Panc1 (cell line): ENCODE results near the gene MXD3. TPM values are rescaled to one million over a fixed set of nuclear protein-coding genes. Genes with fewer than 3 reads are reported as not detected.
A peak's percentile ranks its signal among the peaks of the same experiment; 100 is the strongest.

Source experiments
- ATAC-seq: fragments of 200-7000 bp; cut with Tn5 transposase; 2 replicates; pipeline ENCODE4 v1.9.1; 2020; ENCODE audit warnings: mild to moderate bottlenecking, moderate library complexity
- BruUV-seq: library from RNA; stranded (reverse); fragments of 400-500 nt; replicated peaks from 2 replicates; lab custom pipeline; 2021; lab: Mats Ljungman, UMichigan
- CTCF ChIA-PET: fragments of 300-600 bp; sonication (Branson Sonifier 250); formaldehyde crosslinking; loops from one replicate; lab custom pipeline; 2022; ENCODE audit warnings: antibody characterized with exemption; lab: Charles Lee
- POLR2A ChIA-PET: fragments of 300-600 bp; sonication (Branson Sonifier 250); formaldehyde crosslinking; loops from one replicate; lab custom pipeline; 2022; ENCODE audit warnings: antibody characterized with exemption; lab: Charles Lee
- DNase-seq: peaks from one replicate; pipeline ENCODE4 v3.0.0-alpha.2; 2010; ENCODE audit warnings: low read depth, low spot score
- H3K27ac ChIP-seq: 2 replicates; pipeline ENCODE4 v1.5.1; 2011; ENCODE audit warnings: mild to moderate bottlenecking, low read length, inconsistent platforms
- H3K27me3 ChIP-seq: fragments of 200-500 bp; sonication (Bioruptor generic); 2 replicates; pipeline ENCODE4 v1.6.0; 2014; ENCODE audit warnings: low read length, inconsistent platforms; ENCODE audit not compliant: control insufficient read depth, insufficient read depth
- H3K36me3 ChIP-seq: fragments of 200-500 bp; sonication (Bioruptor generic); 2 replicates; pipeline ENCODE4 v1.5.1; 2014; ENCODE audit warnings: inconsistent platforms, mild to moderate bottlenecking, low read length, moderate library complexity; ENCODE audit not compliant: control insufficient read depth, insufficient read depth
- H3K4me1 ChIP-seq: 2 replicates; pipeline ENCODE4 v1.5.1; 2011; ENCODE audit warnings: inconsistent platforms, mild to moderate bottlenecking, low read length, moderate library complexity; ENCODE audit not compliant: control insufficient read depth, insufficient read depth
- H3K4me3 ChIP-seq, 2 experiments: 2 replicates each; pipeline ENCODE4 v1.5.1; 2011 to 2012; ENCODE audit warnings: low read depth in 2 of 2, low read length in 2 of 2, mild to moderate bottlenecking in 2 of 2, inconsistent platforms in 1 of 2, moderate library complexity in 1 of 2
- H3K9me3 ChIP-seq: fragments of 200-500 bp; sonication (Bioruptor generic); 2 replicates; pipeline ENCODE4 v1.5.1; 2014; ENCODE audit warnings: low read depth, mild to moderate bottlenecking, inconsistent platforms, low read length, moderate library complexity; ENCODE audit not compliant: control insufficient read depth, insufficient read depth
- POLR2AphosphoS5 ChIP-seq: IDR thresholded peaks from 2 replicates; pipeline ENCODE4 v1.6.1; 2012; ENCODE audit warnings: mild to moderate bottlenecking, low read depth, low read length, moderate library complexity
- REST ChIP-seq, 2 experiments: IDR thresholded peaks; 2 replicates each; pipeline ENCODE4 v1.6.1; 2011 to 2012; ENCODE audit warnings: low read depth in 2 of 2, control low read depth in 1 of 2, low read length in 1 of 2, mild to moderate bottlenecking in 1 of 2, moderate library complexity in 1 of 2; ENCODE audit not compliant: insufficient read depth in 1 of 2
- SIN3A ChIP-seq: IDR thresholded peaks from 2 replicates; pipeline ENCODE4 v1.6.1; 2012; ENCODE audit warnings: low read depth, mild to moderate bottlenecking, low read length, moderate library complexity, borderline replicate concordance; ENCODE audit not compliant: insufficient read depth
- TCF7L2 ChIP-seq: IDR thresholded peaks from 2 replicates; pipeline ENCODE4 v1.6.1; 2011; ENCODE audit warnings: mild to moderate bottlenecking, low read depth, low read length, inconsistent platforms
- in situ Hi-C: cut with HindIII; loops from 2 replicates; pipeline ENCODE4 v1.10.0; 2016; ENCODE audit warnings: low sequenced_read_pairs, low pct_unique_long_range_greater_than_20kb
- intact Hi-C: fragments of 100-400 bp; cut with micrococcal nuclease; formaldehyde crosslinking; loops from one replicate; pipeline ENCODE4 v1.10.0; 2022; ENCODE audit not compliant: unreplicated experiment
- total RNA-seq: library from RNA; stranded (reverse); gene quantifications from one replicate; pipeline ENCODE4 v1.2.1, GENCODE V29; 2021; ENCODE audit not compliant: unreplicated experiment
- TF ChIP-seq, protein P1 (sequence below): fragments of 450-650 bp; IDR thresholded peaks from 2 replicates; pipeline ENCODE4 v1.5.1; 2017; ENCODE audit warnings: mild to moderate bottlenecking

MXD3 gene
- total RNA-seq, 1 experiment from 2014 or later = 12.0 TPM

DNA sequence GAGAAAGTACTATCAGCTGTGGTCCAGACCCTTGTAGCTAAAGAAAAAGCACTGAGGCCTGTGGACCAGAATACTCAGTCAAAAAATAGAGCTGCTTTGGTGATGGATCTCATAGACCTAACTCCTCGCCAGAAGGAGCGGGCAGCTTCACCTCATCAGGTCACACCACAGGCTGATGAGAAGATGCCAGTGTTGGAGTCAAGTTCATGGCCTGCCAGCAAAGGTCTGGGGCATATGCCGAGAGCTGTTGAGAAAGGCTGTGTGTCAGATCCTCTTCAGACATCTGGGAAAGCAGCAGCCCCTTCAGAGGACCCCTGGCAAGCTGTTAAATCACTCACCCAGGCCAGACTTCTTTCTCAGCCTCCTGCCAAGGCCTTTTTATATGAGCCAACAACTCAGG lies 17.1 kb downstream of the MXD3 start:
- H3K9me3 ChIP-seq = no peaks in the 10 kb centered on the region
- CTCF ChIA-PET = no interaction called here
- H3K36me3 ChIP-seq = peaks cover 23% of the 10 kb centered on the region
- no peak overlapping the region for H3K4me3 ChIP-seq
- ATAC-seq (no peak), DNase-seq (no peak)
- H3K27me3 ChIP-seq = no peaks in the 10 kb centered on the region
- in situ Hi-C loops (no loop called here), intact Hi-C loops (no loop called here)
- TF ChIP-seq TCF7L2 = no peak
- TF ChIP-seq POLR2AphosphoS5 = no peak
- TF ChIP-seq, protein P1, sequence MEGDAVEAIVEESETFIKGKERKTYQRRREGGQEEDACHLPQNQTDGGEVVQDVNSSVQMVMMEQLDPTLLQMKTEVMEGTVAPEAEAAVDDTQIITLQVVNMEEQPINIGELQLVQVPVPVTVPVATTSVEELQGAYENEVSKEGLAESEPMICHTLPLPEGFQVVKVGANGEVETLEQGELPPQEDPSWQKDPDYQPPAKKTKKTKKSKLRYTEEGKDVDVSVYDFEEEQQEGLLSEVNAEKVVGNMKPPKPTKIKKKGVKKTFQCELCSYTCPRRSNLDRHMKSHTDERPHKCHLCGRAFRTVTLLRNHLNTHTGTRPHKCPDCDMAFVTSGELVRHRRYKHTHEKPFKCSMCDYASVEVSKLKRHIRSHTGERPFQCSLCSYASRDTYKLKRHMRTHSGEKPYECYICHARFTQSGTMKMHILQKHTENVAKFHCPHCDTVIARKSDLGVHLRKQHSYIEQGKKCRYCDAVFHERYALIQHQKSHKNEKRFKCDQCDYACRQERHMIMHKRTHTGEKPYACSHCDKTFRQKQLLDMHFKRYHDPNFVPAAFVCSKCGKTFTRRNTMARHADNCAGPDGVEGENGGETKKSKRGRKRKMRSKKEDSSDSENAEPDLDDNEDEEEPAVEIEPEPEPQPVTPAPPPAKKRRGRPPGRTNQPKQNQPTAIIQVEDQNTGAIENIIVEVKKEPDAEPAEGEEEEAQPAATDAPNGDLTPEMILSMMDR = no peak
- TF ChIP-seq SIN3A = no peak
- TF ChIP-seq REST (IDR thresholded peaks at IDR 0.05; ENCODE audit: insufficient read depth in 1 of 2, low read depth in 2 of 2, low read length in 1 of 2) = no peak
- H3K27ac ChIP-seq = no peak overlapping the region
- POLR2A ChIA-PET = no interaction called here
- BruUV-seq = no TSS peak
- H3K4me1 ChIP-seq = no peaks in the 10 kb centered on the region; the same call in 1 of the 2 replicates

DNA sequence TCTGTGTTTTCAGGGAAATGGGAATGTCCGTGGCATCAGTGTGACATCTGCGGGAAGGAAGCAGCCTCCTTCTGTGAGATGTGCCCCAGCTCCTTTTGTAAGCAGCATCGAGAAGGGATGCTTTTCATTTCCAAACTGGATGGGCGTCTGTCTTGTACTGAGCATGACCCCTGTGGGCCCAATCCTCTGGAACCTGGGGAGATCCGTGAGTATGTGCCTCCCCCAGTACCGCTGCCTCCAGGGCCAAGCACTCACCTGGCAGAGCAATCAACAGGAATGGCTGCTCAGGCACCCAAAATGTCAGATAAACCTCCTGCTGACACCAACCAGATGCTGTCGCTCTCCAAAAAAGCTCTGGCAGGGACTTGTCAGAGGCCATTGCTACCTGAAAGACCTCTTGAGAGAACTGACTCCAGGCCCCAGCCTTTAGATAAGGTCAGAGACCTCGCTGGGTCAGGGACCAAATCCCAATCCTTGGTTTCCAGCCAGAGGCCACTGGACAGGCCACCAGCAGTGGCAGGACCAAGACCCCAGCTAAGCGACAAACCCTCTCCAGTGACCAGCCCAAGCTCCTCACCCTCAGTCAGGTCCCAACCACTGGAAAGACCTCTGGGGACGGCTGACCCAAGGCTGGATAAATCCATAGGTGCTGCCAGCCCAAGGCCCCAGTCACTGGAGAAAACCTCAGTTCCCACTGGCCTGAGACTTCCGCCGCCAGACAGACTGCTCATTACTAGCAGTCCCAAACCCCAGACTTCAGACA lies 17.7 kb downstream of the MXD3 start:
- Histone ChIP-seq H3K9me3 (no peaks in the 10 kb centered on the region), H3K27ac (no peak overlapping the region), H3K36me3 (peaks cover 23% of the 10 kb centered on the region), H3K4me3 (no peak overlapping the region), H3K4me1 (no peaks in the 10 kb centered on the region; the same call in 1 of the 2 replicates), H3K27me3 (no peaks in the 10 kb centered on the region)
- CTCF ChIA-PET = no interaction called here
- intact Hi-C loops = no loop called here
- TF ChIP-seq POLR2AphosphoS5 = no peak
- no peak for TF ChIP-seq TCF7L2
- ATAC-seq = 0 out of 2 replicates have a peak, but pooled peaks have one; percentile 20
- no peak for DNase-seq
- in situ Hi-C loops = no loop called here
- POLR2A ChIA-PET = no interaction called here
- BruUV-seq = no TSS peak

DNA sequence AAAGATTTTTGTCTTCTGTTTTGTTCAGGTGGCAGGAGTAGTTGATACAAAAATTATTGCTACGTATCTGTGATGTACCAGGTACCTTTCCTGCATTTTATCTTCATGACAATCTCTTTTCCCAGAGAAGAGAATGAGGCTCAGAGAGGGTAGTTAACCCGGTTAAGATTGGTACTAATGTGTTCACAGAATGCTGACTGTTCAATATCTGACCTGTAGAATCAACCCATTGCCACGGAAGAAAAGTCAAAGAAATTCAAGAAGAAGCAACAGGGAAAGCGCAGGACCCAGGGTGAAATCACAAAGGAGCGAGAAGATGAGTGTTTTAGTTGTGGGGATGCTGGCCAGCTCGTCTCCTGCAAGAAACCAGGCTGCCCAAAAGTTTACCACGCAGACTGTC lies 20.0 kb downstream of the MXD3 start:
- no TSS peak for BruUV-seq
- CTCF ChIA-PET = no interaction called here
- no peak for ATAC-seq

More for the DNA sequence above, 20.0 kb downstream of the MXD3 start:
- no peak for DNase-seq
- TF ChIP-seq, protein P1 = no peak
- TF ChIP-seq TCF7L2 = no peak
- no peak for TF ChIP-seq REST (IDR thresholded peaks at IDR 0.05; ENCODE audit: insufficient read depth in 1 of 2, low read depth in 2 of 2, low read length in 1 of 2)
- TF ChIP-seq SIN3A = no peak
- TF ChIP-seq POLR2AphosphoS5 = no peak
- POLR2A ChIA-PET = no interaction called here
- in situ Hi-C loops = no loop called here
- Histone ChIP-seq H3K9me3 (no peaks in the 10 kb centered on the region), H3K4me3 (no peak overlapping the region), H3K27ac (no peak overlapping the region), H3K27me3 (no peaks in the 10 kb centered on the region), H3K4me1 (no peaks in the 10 kb centered on the region; the same call in 1 of the 2 replicates), H3K36me3 (peaks cover 30% of the 10 kb centered on the region)
- intact Hi-C loops = no loop called here
